Measurements from ENCODE around the gene HELB.
A peak's percentile ranks its signal among the peaks of the same experiment; 100 is the strongest.

Gene HELB

GRCh38 chr12:66279123-66279712 lies 23.1 kb upstream of the HELB start:
- peak; percentile 80 for TF ChIP-seq CTCF (conservative IDR thresholded peaks at IDR 0.05; ENCODE audit: control insufficient read depth, insufficient read depth, low read depth, low read length)
- DNase-seq (ENCODE audit: low read depth), result peak; percentile 29
- H3K4me3 ChIP-seq (ENCODE audit: control insufficient read depth, low read depth, low read length), result no peak overlapping the region

- TF ChIP-seq CTCF (conservative IDR thresholded peaks at IDR 0.05; ENCODE audit: control insufficient read depth, insufficient read depth, low read depth, low read length), result no peak
- no peak overlapping the region for H3K4me3 ChIP-seq (ENCODE audit: control insufficient read depth, low read depth, low read length)
- DNase-seq (ENCODE audit: low read depth), result no peak
These were observed 21.7 kb upstream of the HELB start for GRCh38 chr12:66280561-66280960.

- H3K4me3 ChIP-seq (ENCODE audit: control insufficient read depth, low read depth, low read length), result no peak overlapping the region
- no peak for TF ChIP-seq CTCF (conservative IDR thresholded peaks at IDR 0.05; ENCODE audit: control insufficient read depth, insufficient read depth, low read depth, low read length)
- DNase-seq (ENCODE audit: low read depth), result no peak
These were observed 20.0 kb upstream of the HELB start for GRCh38 chr12:66282244-66282643.

GRCh38 chr12:66287275-66287674 lies 15.0 kb upstream of the HELB start:
- TF ChIP-seq CTCF (conservative IDR thresholded peaks at IDR 0.05; ENCODE audit: control insufficient read depth, insufficient read depth, low read depth, low read length), result no peak
- DNase-seq (ENCODE audit: low read depth), result no peak
- H3K4me3 ChIP-seq (ENCODE audit: control insufficient read depth, low read depth, low read length), result no peak overlapping the region

GRCh38 chr12:66288121-66288520 lies 14.2 kb upstream of the HELB start:
- no peak overlapping the region for H3K4me3 ChIP-seq (ENCODE audit: control insufficient read depth, low read depth, low read length)
- DNase-seq (ENCODE audit: low read depth), result no peak
- no peak for TF ChIP-seq CTCF (conservative IDR thresholded peaks at IDR 0.05; ENCODE audit: control insufficient read depth, insufficient read depth, low read depth, low read length)

GRCh38 chr12:66289485-66289884 lies 12.8 kb upstream of the HELB start:
- no peak for DNase-seq (ENCODE audit: low read depth)

More at GRCh38 chr12:66289485-66289884, 12.8 kb upstream of the HELB start:
- H3K4me3 ChIP-seq (ENCODE audit: control insufficient read depth, low read depth, low read length), result no peak overlapping the region
- no peak for TF ChIP-seq CTCF (conservative IDR thresholded peaks at IDR 0.05; ENCODE audit: control insufficient read depth, insufficient read depth, low read depth, low read length)

All from fibroblast of mammary gland (primary cell).